GM10266 (cell line): ENCODE data around the gene LYPD6B.

ENCODE experiments used
- DNase-seq: peaks from one replicate; pipeline ENCODE4 v3.0.0; 2012; ENCODE audit errors: extremely low spot score
- CTCF ChIP-seq: IDR thresholded peaks from 2 replicates; pipeline ENCODE4 v1.5.1; 2012; ENCODE audit warnings: mild to moderate bottlenecking, low read depth; ENCODE audit not compliant: control insufficient read depth, insufficient read depth; ENCODE audit errors: missing control alignments

The LYPD6B gene

GRCh38 chr2:149184991-149185390, 146.5 kb downstream of the LYPD6B start:
- TF ChIP-seq CTCF, result no peak
- no peak for DNase-seq

- DNase-seq, result no peak
- no peak for TF ChIP-seq CTCF
Observed at GRCh38 chr2:149185942-149186490, 147.5 kb downstream of the LYPD6B start.

GRCh38 chr2:149187057-149187456, 148.6 kb downstream of the LYPD6B start:
- DNase-seq, result no peak
- no peak for TF ChIP-seq CTCF

GRCh38 chr2:149188291-149188690, 149.8 kb downstream of the LYPD6B start:
- DNase-seq, result no peak
- no peak for TF ChIP-seq CTCF

- TF ChIP-seq CTCF, result no peak
- no peak for DNase-seq
Observed at GRCh38 chr2:149189769-149190168, 151.3 kb downstream of the LYPD6B start.

GRCh38 chr2:149191915-149192314, 153.4 kb downstream of the LYPD6B start:
- no peak for DNase-seq
- TF ChIP-seq CTCF, result no peak

- DNase-seq, result no peak
- no peak for TF ChIP-seq CTCF
Observed at GRCh38 chr2:149192427-149192826, 153.9 kb downstream of the LYPD6B start.
